DOHH2 (cell line): ENCODE results near the gene SARM1.

ENCODE experiments used
- H3F3A ChIP-seq: fragments of 200-600 bp; sonication (generic), shearing (Covaris generic); 2 replicates; pipeline ENCODE4 v1.6.0; 2016; ENCODE audit warnings: antibody characterized with exemption, mild to moderate bottlenecking; ENCODE audit not compliant: control insufficient read depth, insufficient read depth
- H3K27ac ChIP-seq: fragments of 200-600 bp; sonication (generic); 2 replicates; pipeline ENCODE4 v1.5.1; 2014; ENCODE audit warnings: low read depth, mild to moderate bottlenecking, low read length, moderate library complexity
- H3K27me3 ChIP-seq: fragments of 200-600 bp; sonication (generic); 2 replicates; pipeline ENCODE4 v1.6.1; 2014; ENCODE audit warnings: mild to moderate bottlenecking, low read length, mixed read lengths; ENCODE audit not compliant: control insufficient read depth
- H3K36me3 ChIP-seq: fragments of 200-600 bp; sonication (generic); 2 replicates; pipeline ENCODE4 v1.6.1; 2014; ENCODE audit warnings: mild to moderate bottlenecking, low read length, moderate library complexity, mixed read lengths; ENCODE audit not compliant: control insufficient read depth
- H3K4me1 ChIP-seq: fragments of 200-600 bp; sonication (generic); 2 replicates; pipeline ENCODE4 v1.6.1; 2014; ENCODE audit warnings: mild to moderate bottlenecking, low read length, mixed read lengths; ENCODE audit not compliant: control insufficient read depth
- H3K4me2 ChIP-seq: fragments of 200-600 bp; sonication (generic); 2 replicates; pipeline ENCODE4 v1.6.0; 2014; ENCODE audit warnings: mild to moderate bottlenecking, low read length, moderate library complexity
- H3K4me3 ChIP-seq: fragments of 200-600 bp; sonication (generic); 2 replicates; pipeline ENCODE4 v1.5.1; 2014; ENCODE audit warnings: mild to moderate bottlenecking, low read length, mixed read lengths
- H3K79me2 ChIP-seq: fragments of 200-600 bp; sonication (generic); 2 replicates; pipeline ENCODE4 v1.6.1; 2014; ENCODE audit warnings: mild to moderate bottlenecking, low read length, mixed read lengths; ENCODE audit not compliant: control insufficient read depth
- H3K9me2 ChIP-seq: fragments of 200-600 bp; sonication (generic); replicated peaks from 2 replicates; pipeline ENCODE4 v1.6.1; 2014; ENCODE audit warnings: mild to moderate bottlenecking, low read length, mixed read lengths; ENCODE audit not compliant: control insufficient read depth
- H3K9me3 ChIP-seq: fragments of 200-600 bp; sonication (generic); 2 replicates; pipeline ENCODE4 v1.6.1; 2014; ENCODE audit warnings: antibody characterized with exemption, low read length, mixed read lengths; ENCODE audit not compliant: control insufficient read depth, insufficient read depth
- H4K20me1 ChIP-seq: fragments of 200-600 bp; sonication (generic); 2 replicates; pipeline ENCODE4 v1.6.0; 2014; ENCODE audit warnings: low read depth, mild to moderate bottlenecking, antibody characterized with exemption, low read length, moderate library complexity; ENCODE audit not compliant: control insufficient read depth, insufficient read depth
- CTCF ChIP-seq: fragments of 200-600 bp; sonication (generic); IDR thresholded peaks from one replicate; pipeline ENCODE4 v1.5.1; 2014; ENCODE audit warnings: antibody characterized with exemption, mild to moderate bottlenecking, low read depth, low read length; ENCODE audit not compliant: poor library complexity, severe bottlenecking
- EZH2phosphoT487 ChIP-seq: fragments of 200-600 bp; sonication (generic); IDR thresholded peaks from 2 replicates; pipeline ENCODE4 v1.6.1; 2017; ENCODE audit warnings: borderline replicate concordance, mild to moderate bottlenecking, antibody characterized with exemption, low read length, moderate library complexity, mixed read lengths

Gene SARM1

GRCh38 chr17:28395426-28395825 is 23.9 kb downstream of the SARM1 start:
- no peak overlapping the region for H3K27ac ChIP-seq
- TF ChIP-seq CTCF (no peak), EZH2phosphoT487 (no peak)
- peaks cover 5% of the 10 kb centered on the region; the same call in 1 of the 2 replicates for H3K36me3 ChIP-seq
- H3K27me3 ChIP-seq, result no peaks in the 10 kb centered on the region
- H3K79me2 ChIP-seq, result no peaks in the 10 kb centered on the region
- no peaks in the 10 kb centered on the region for H3K4me1 ChIP-seq
- no peak overlapping the region for H3K4me2 ChIP-seq
- H3K9me2 ChIP-seq, result no peaks in the 10 kb centered on the region
- no peaks in the 10 kb centered on the region for H3F3A ChIP-seq
- no peaks in the 10 kb centered on the region for H3K9me3 ChIP-seq
- H3K4me3 ChIP-seq, result no peak overlapping the region
- H4K20me1 ChIP-seq, result no peaks in the 10 kb centered on the region

- TF ChIP-seq EZH2phosphoT487 (no peak), CTCF (no peak)
- Histone ChIP-seq H3K4me2 (no peak overlapping the region), H3K4me1 (no peaks in the 10 kb centered on the region), H3K27ac (no peak overlapping the region), H3K9me2 (no peaks in the 10 kb centered on the region), H3K27me3 (no peaks in the 10 kb centered on the region), H3K36me3 (peaks cover 4% of the 10 kb centered on the region; the same call in 1 of the 2 replicates), H3K9me3 (no peaks in the 10 kb centered on the region), H3K4me3 (no peak overlapping the region), H4K20me1 (no peaks in the 10 kb centered on the region), H3K79me2 (no peaks in the 10 kb centered on the region), H3F3A (no peaks in the 10 kb centered on the region)
Observed at GRCh38 chr17:28395968-28396367, 24.5 kb downstream of the SARM1 start.

- Histone ChIP-seq H3K27ac (no peak overlapping the region), H3K36me3 (peaks cover 4% of the 10 kb centered on the region; the same call in 1 of the 2 replicates), H3K27me3 (no peaks in the 10 kb centered on the region), H3K79me2 (no peaks in the 10 kb centered on the region), H3K9me2 (no peaks in the 10 kb centered on the region), H3K9me3 (no peaks in the 10 kb centered on the region), H3K4me1 (no peaks in the 10 kb centered on the region), H3F3A (no peaks in the 10 kb centered on the region), H3K4me2 (no peak overlapping the region), H4K20me1 (no peaks in the 10 kb centered on the region), H3K4me3 (no peak overlapping the region)
- TF ChIP-seq EZH2phosphoT487 (no peak), CTCF (no peak)
Observed at GRCh38 chr17:28396635-28397239, 25.2 kb downstream of the SARM1 start.
